ENCODE results near the gene TRIM34. TPM values are rescaled to one million over a fixed set of nuclear protein-coding genes. Genes with fewer than 3 reads are reported as not detected.
"Not testable (repeated sequence)": the region's sequence is repeated elsewhere in the genome, so short reads cannot be mapped to it uniquely, and the experiment has no call there.

Gene TRIM34
- total and polyA plus RNA-seq, 12 donors, result 5.0 to 22.1 (median 11.0) TPM

GRCh38 chr11:5671831-5672230, 47.0 kb downstream of the TRIM34 start:
- DNase-seq, result no peak
- Histone ChIP-seq H3K4me3 (no peak overlapping the region), H3K27ac (no peak overlapping the region), H3K27me3 (no peaks in the 10 kb centered on the region), H3K9me3 (replicated peaks in 1 of 3) (no peaks in the 10 kb centered on the region), H3K36me3 (replicated peaks in 1 of 2) (peaks cover 0 to 16% of the 10 kb centered on the region in 2 donors), H3K4me1 (replicated peaks in 1 of 2) (peaks cover 0 to 7% of the 10 kb centered on the region in 2 donors)
- intact Hi-C loops (cut with DNase I), result no loop called here
- TF ChIP-seq, protein P1, sequence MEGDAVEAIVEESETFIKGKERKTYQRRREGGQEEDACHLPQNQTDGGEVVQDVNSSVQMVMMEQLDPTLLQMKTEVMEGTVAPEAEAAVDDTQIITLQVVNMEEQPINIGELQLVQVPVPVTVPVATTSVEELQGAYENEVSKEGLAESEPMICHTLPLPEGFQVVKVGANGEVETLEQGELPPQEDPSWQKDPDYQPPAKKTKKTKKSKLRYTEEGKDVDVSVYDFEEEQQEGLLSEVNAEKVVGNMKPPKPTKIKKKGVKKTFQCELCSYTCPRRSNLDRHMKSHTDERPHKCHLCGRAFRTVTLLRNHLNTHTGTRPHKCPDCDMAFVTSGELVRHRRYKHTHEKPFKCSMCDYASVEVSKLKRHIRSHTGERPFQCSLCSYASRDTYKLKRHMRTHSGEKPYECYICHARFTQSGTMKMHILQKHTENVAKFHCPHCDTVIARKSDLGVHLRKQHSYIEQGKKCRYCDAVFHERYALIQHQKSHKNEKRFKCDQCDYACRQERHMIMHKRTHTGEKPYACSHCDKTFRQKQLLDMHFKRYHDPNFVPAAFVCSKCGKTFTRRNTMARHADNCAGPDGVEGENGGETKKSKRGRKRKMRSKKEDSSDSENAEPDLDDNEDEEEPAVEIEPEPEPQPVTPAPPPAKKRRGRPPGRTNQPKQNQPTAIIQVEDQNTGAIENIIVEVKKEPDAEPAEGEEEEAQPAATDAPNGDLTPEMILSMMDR (IDR thresholded peaks at IDR 0.05), result no peak
- TF ChIP-seq POLR2A (IDR thresholded peaks at IDR 0.05), result no peak

DNA sequence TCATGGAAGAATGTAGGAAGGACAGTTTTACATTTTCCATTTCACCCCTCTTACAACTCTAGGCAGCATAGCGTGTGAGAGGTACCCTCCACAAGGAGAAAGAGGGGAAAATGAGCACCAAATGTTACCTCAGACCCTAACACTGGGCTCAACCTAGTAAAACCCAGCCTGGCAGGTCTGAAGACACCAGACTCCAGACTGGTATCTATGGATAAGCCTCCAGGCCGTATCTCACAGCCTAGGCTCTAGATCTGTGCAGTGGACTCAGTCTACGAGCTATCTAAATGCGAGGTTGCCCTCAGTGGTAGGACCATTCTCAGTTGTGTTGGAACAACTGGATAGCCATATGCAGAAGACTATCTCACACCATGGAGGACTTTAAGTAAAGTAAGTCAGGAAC, 49.6 kb downstream of the TRIM34 start:
- H3K27me3 ChIP-seq, result no peaks in the 10 kb centered on the region
- WGBS, 4 donors, result 96 to 100% (median 97%) methylated on average over 4 of the region's 4 CpGs
- no peak for TF ChIP-seq POLR2A (IDR thresholded peaks at IDR 0.05)
- TF ChIP-seq, protein P1 (IDR thresholded peaks at IDR 0.05), result no peak
- no peak overlapping the region for H3K4me3 ChIP-seq
- DNase-seq, result no peak
- H3K4me1 ChIP-seq (replicated peaks in 1 of 2), result peaks cover 0 to 7% of the 10 kb centered on the region in 2 donors
- H3K36me3 ChIP-seq (replicated peaks in 1 of 2), result peaks cover 0 to 22% of the 10 kb centered on the region in 2 donors
- no peaks in the 10 kb centered on the region for H3K9me3 ChIP-seq (replicated peaks in 1 of 3)
- intact Hi-C loops (cut with DNase I), result no loop called here
- no peak overlapping the region for H3K27ac ChIP-seq

- no peak for DNase-seq
- 93 to 97% (median 96%) methylated on average over 5 to 7 of the region's 7 CpGs for WGBS, 4 donors
- intact Hi-C loops (cut with DNase I), result no loop called here
- H3K27ac ChIP-seq, result no peak overlapping the region
- peaks cover 0 to 23% of the 10 kb centered on the region in 2 donors for H3K36me3 ChIP-seq (replicated peaks in 1 of 2)
- H3K9me3 ChIP-seq (replicated peaks in 1 of 3), result no peaks in the 10 kb centered on the region
- no peaks in the 10 kb centered on the region for H3K4me1 ChIP-seq (replicated peaks in 1 of 2)
- no peak for TF ChIP-seq POLR2A (IDR thresholded peaks at IDR 0.05)
- TF ChIP-seq, protein P1 (IDR thresholded peaks at IDR 0.05), result no peak
- H3K27me3 ChIP-seq, result no peaks in the 10 kb centered on the region
- H3K4me3 ChIP-seq, result no peak overlapping the region
Measured at GRCh38 chr11:5679811-5680210, 55.0 kb downstream of the TRIM34 start.

DNA sequence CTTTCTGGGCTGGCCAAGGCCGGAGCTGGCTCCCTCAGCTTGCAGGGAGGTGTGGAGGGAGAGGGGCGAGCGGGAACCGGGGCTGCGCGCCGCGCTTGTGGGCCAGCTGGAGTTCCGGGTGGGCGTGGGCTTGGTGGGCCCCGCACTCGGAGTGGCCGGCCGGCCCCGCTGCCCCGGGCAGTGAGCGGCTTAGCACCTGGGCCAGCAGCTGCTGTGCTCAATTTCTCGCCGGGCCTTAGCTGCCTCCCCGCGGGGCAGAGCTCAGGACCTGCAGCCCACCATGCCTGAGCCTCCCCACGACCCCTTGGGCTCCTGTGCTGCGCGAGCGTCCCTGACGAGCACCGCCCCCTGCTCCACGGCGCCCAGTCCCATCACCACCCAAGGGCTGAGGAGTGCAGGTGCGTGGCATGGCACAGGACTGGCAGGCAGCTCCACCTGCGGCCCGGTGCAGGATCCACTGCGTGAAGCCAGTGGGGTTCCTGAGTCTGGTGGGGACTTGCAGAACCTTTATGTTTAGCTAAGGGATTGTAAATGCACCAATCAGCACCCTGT, 58.2 kb downstream of the TRIM34 start:
- WGBS, 4 donors, result 82 to 97% (median 87%) methylated on average over 13 to 32 of the region's 33 CpGs; no CpG with 5 or more reads in 1 of the 4 donors
- H3K36me3 ChIP-seq (replicated peaks in 1 of 2), result peaks cover 0 to 19% of the 10 kb centered on the region in 2 donors
- H3K4me1 ChIP-seq (replicated peaks in 1 of 2); intact Hi-C loops (cut with DNase I); DNase-seq; H3K27ac ChIP-seq; H3K9me3 ChIP-seq (replicated peaks in 1 of 3); H3K27me3 ChIP-seq; H3K4me3 ChIP-seq: not testable (repeated sequence)

GRCh38 chr11:5683620-5684019, 58.8 kb downstream of the TRIM34 start:
- H3K4me1 ChIP-seq (replicated peaks in 1 of 2); H3K9me3 ChIP-seq (replicated peaks in 1 of 3); intact Hi-C loops (cut with DNase I); H3K27me3 ChIP-seq; DNase-seq: not testable (repeated sequence)
- TF ChIP-seq POLR2A (IDR thresholded peaks at IDR 0.05), result peak in 1 of 2 donors; percentile 37
- H3K36me3 ChIP-seq (replicated peaks in 1 of 2), result peaks cover 0 to 13% of the 10 kb centered on the region in 2 donors
- H3K4me3 ChIP-seq, result peak overlapping the region in 2 of 4 donors; percentile 36 to 57
- H3K27ac ChIP-seq, result peak overlapping the region in 4 of 5 donors; percentile 93 to 98 (median 96)
- 51 to 63% (median 55%) methylated on average over 7 of the region's 7 CpGs for WGBS, 4 donors

Measured in adrenal gland (tissue), 12 donors.